Fibroblast of lung (primary cell): ENCODE results near the gene FLT3.

Source experiments
- CTCF ChIP-seq, 2 donors: IDR thresholded peaks in 1 of 2; conservative IDR thresholded peaks in 1 of 2; 1 replicate in 1 of 2; 2 replicates in 1 of 2; pipeline ENCODE4 v1.5.1; 2011 to 2012; ENCODE audit warnings: low read length in 2 of 2, control low read depth in 1 of 2, inconsistent platforms in 1 of 2, low read depth in 1 of 2, mild to moderate bottlenecking in 1 of 2
- EZH2 ChIP-seq: IDR thresholded peaks from 2 replicates; pipeline ENCODE4 v1.5.1; 2012; ENCODE audit warnings: low read length, control low read depth, mild to moderate bottlenecking; ENCODE audit errors: missing control alignments

- TF ChIP-seq CTCF (conservative IDR thresholded peaks at IDR 0.05 in 1 of 2, IDR thresholded peaks at IDR 0.05 in 1 of 2; ENCODE audit: low read depth in 1 of 2, low read length in 2 of 2): no peak
- no peak for TF ChIP-seq EZH2
These were observed 58.9 kb downstream of the FLT3 start for GRCh38 chr13:28041501-28041900.
